SH-SY5Y (cell line): ENCODE data around the gene POU2AF1.

ENCODE experiments used
- GATA2 ChIP-seq: IDR thresholded peaks from 2 replicates; pipeline ENCODE4 v1.6.1; 2011; ENCODE audit warnings: mild to moderate bottlenecking, low read depth, low read length
- GATA3 ChIP-seq: IDR thresholded peaks from 2 replicates; pipeline ENCODE4 v1.6.1; 2011; ENCODE audit warnings: low read depth, mild to moderate bottlenecking, low read length, moderate library complexity

DNA sequence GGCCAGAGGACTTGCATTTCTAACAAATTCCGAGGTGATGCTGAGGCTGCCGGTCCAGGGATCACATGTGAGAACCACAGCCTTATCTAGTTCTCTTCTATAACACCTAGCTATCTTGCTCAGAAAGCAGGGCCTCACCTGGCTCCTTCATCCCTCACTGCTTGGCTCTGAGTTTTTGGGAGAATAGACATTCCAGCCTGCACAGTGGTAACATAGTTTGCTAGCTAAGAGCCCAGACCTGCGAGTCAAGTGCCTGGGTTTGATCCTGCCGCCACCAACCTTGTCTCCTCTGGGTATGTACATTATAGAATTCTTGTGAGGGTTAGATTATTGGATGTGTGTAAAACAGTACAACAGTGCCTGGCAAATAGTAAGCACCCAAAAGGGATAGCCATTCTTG is 13.5 kb upstream of the POU2AF1 start:
- TF ChIP-seq GATA2 (no peak), GATA3 (no peak)
